Fibroblast of lung (primary cell): ENCODE data around the gene PEX11A.

Experiments
- CTCF ChIP-seq, 2 donors: IDR thresholded peaks in 1 of 2; conservative IDR thresholded peaks in 1 of 2; 1 replicate in 1 of 2; 2 replicates in 1 of 2; pipeline ENCODE4 v1.5.1; 2011 to 2012; ENCODE audit warnings: low read length in 2 of 2, control low read depth in 1 of 2, inconsistent platforms in 1 of 2, low read depth in 1 of 2, mild to moderate bottlenecking in 1 of 2
- EZH2 ChIP-seq: IDR thresholded peaks from 2 replicates; pipeline ENCODE4 v1.5.1; 2012; ENCODE audit warnings: low read length, control low read depth, mild to moderate bottlenecking; ENCODE audit errors: missing control alignments

GRCh38 chr15:89654301-89654761 lies 36.2 kb downstream of the PEX11A start:
- TF ChIP-seq CTCF (conservative IDR thresholded peaks at IDR 0.05 in 1 of 2, IDR thresholded peaks at IDR 0.05 in 1 of 2; ENCODE audit: low read depth in 1 of 2, low read length in 2 of 2): no peak
- TF ChIP-seq EZH2: no peak
